GM23338 (cell line): ENCODE data around the gene PRSS36. TPM values are rescaled to one million over a fixed set of nuclear protein-coding genes. Genes with fewer than 3 reads are reported as not detected.

Experiments
- ATAC-seq: fragments of 200-7000 bp; cut with Tn5 transposase; 3 replicates; pipeline ENCODE4 v1.9.1; 2020
- DNase-seq: peaks from one replicate; pipeline ENCODE4 v3.0.0-alpha.2; 2015; ENCODE audit warnings: low spot score
- H2AFZ ChIP-seq: fragments of 200-600 bp; sonication (generic); 2 replicates; pipeline ENCODE4 v1.8.0; 2016; ENCODE audit warnings: antibody characterized with exemption, mild to moderate bottlenecking, moderate library complexity
- H3F3A ChIP-seq: fragments of 200-600 bp; sonication (generic); replicated peaks from 2 replicates; pipeline ENCODE4 v1.8.0; 2017; ENCODE audit warnings: antibody characterized with exemption, mixed run types, low read depth
- H3K27ac ChIP-seq: fragments of 200-600 bp; sonication (generic); 2 replicates; pipeline ENCODE4 v1.6.1; 2016; ENCODE audit warnings: low read depth
- H3K27me3 ChIP-seq: fragments of 200-600 bp; sonication (generic); 2 replicates; pipeline ENCODE4 v1.8.0; 2016; ENCODE audit warnings: mild to moderate bottlenecking, mixed run types, moderate library complexity; ENCODE audit not compliant: insufficient read depth
- H3K36me3 ChIP-seq: fragments of 200-600 bp; sonication (generic); 2 replicates; pipeline ENCODE4 v1.8.0; 2016; ENCODE audit warnings: mild to moderate bottlenecking; ENCODE audit not compliant: insufficient read depth
- H3K4me1 ChIP-seq: fragments of 200-600 bp; sonication (generic); 2 replicates; pipeline ENCODE4 v1.8.0; 2016; ENCODE audit warnings: mild to moderate bottlenecking, moderate library complexity; ENCODE audit not compliant: insufficient read depth
- H3K4me2 ChIP-seq: fragments of 200-600 bp; sonication (generic); 2 replicates; pipeline ENCODE4 v1.7.1; 2017; ENCODE audit warnings: mixed run types
- H3K4me3 ChIP-seq: fragments of 200-600 bp; sonication (generic); 2 replicates; pipeline ENCODE4 v1.6.1; 2016; ENCODE audit warnings: mixed run types
- H3K79me2 ChIP-seq: fragments of 200-600 bp; sonication (generic); replicated peaks from 2 replicates; pipeline ENCODE4 v1.8.0; 2017; ENCODE audit warnings: mild to moderate bottlenecking; ENCODE audit not compliant: insufficient read depth
- H3K9me2 ChIP-seq: fragments of 200-600 bp; sonication (generic); 2 replicates; pipeline ENCODE4 v1.8.0; 2017; ENCODE audit not compliant: insufficient read depth
- H4K20me1 ChIP-seq: fragments of 200-600 bp; sonication (generic); replicated peaks from 2 replicates; pipeline ENCODE4 v1.8.0; 2017; ENCODE audit warnings: mild to moderate bottlenecking; ENCODE audit not compliant: insufficient read depth
- H3K27ac Mint-ChIP-seq: 2 replicates; pipeline ENCODE4 v1.8.0; 2020; ENCODE audit warnings: inconsistent platforms, mild to moderate bottlenecking, moderate library complexity, mixed read lengths
- H3K27me3 Mint-ChIP-seq: 3 replicates; pipeline ENCODE4 v1.8.0; 2022; ENCODE audit warnings: low read depth, mild to moderate bottlenecking, moderate library complexity, mixed read lengths, inconsistent platforms; ENCODE audit not compliant: insufficient read depth, poor library complexity
- H3K36me3 Mint-ChIP-seq: 3 replicates; pipeline ENCODE4 v1.8.0; 2021; ENCODE audit warnings: low read depth, mild to moderate bottlenecking, inconsistent platforms, moderate library complexity, mixed read lengths
- H3K4me1 Mint-ChIP-seq: 3 replicates; pipeline ENCODE4 v1.8.0; 2020; ENCODE audit warnings: mild to moderate bottlenecking, inconsistent platforms, mixed read lengths
- H3K4me3 Mint-ChIP-seq: 3 replicates; pipeline ENCODE4 v1.8.0; 2021; ENCODE audit warnings: moderate library complexity, mild to moderate bottlenecking, inconsistent platforms, mixed read lengths
- H3K9me3 Mint-ChIP-seq: 3 replicates; pipeline ENCODE4 v1.8.0; 2020; ENCODE audit warnings: moderate library complexity, mild to moderate bottlenecking, inconsistent platforms, mixed read lengths
- CREB1 ChIP-seq: fragments of 250-450 bp; sonication (Bioruptor Pico); IDR thresholded peaks from 2 replicates; pipeline ENCODE4 v1.5.0; 2020; ENCODE audit warnings: low read depth, mild to moderate bottlenecking, moderate library complexity
- EZH2 ChIP-seq: fragments of 200-600 bp; sonication (generic); IDR thresholded peaks from one replicate; pipeline ENCODE4 v1.8.0; 2017; ENCODE audit warnings: antibody characterized with exemption, mild to moderate bottlenecking, low read depth; ENCODE audit not compliant: unreplicated experiment
- EZH2phosphoT487 ChIP-seq: fragments of 200-600 bp; sonication (generic); IDR thresholded peaks from one replicate; pipeline ENCODE4 v1.8.1; 2018; ENCODE audit warnings: antibody characterized with exemption; ENCODE audit not compliant: unreplicated experiment
- JUNB ChIP-seq: IDR thresholded peaks from one replicate; pipeline ENCODE4 v1.6.1; 2016; ENCODE audit warnings: antibody characterized with exemption; ENCODE audit not compliant: unreplicated experiment
- NANOG ChIP-seq: IDR thresholded peaks from 2 replicates; pipeline ENCODE4 v1.6.1; 2016; ENCODE audit warnings: antibody characterized with exemption, borderline replicate concordance
- POLR2AphosphoS5 ChIP-seq: IDR thresholded peaks from 2 replicates; pipeline ENCODE4 v1.6.1; 2016; ENCODE audit warnings: antibody characterized with exemption, low read depth
- ZNF114 ChIP-seq: fragments of 250-450 bp; sonication (Bioruptor Pico); IDR thresholded peaks from 2 replicates; pipeline ENCODE4 v1.5.0; 2020; ENCODE audit warnings: mild to moderate bottlenecking, moderate library complexity
- ZNF331 ChIP-seq: fragments of 250-450 bp; sonication (Bioruptor Pico); IDR thresholded peaks from 2 replicates; pipeline ENCODE4 v1.5.0; 2020; ENCODE audit warnings: low read depth, mild to moderate bottlenecking, moderate library complexity
- polyA plus RNA-seq: library from polyadenylated mRNA; unstranded; fragments of >200 nt; fragmentation: Nextera tagmentation; extraction: Ambion mirVana; gene quantifications from 2 replicates; pipeline ENCODE4 v1.2.1, GENCODE V29; 2016
- total RNA-seq: library from RNA; depleted of rRNA; stranded (reverse); fragments of >200 nt; shearing (Covaris generic); gene quantifications from 2 replicates; pipeline ENCODE4 v1.2.3, GENCODE V29; 2014
- TF ChIP-seq, protein P1 (sequence below): IDR thresholded peaks from one replicate; pipeline ENCODE4 v1.6.1; 2018; ENCODE audit warnings: antibody characterized with exemption; ENCODE audit not compliant: unreplicated experiment
- TF ChIP-seq, protein P2 (sequence below), 2 experiments: fragments of 200-600 bp in 1 of 2; sonication (generic) in 1 of 2; conservative IDR thresholded peaks; 2 replicates each; pipeline versions ENCODE4 v1.5.1 to v1.6.1; 2016 to 2017; ENCODE audit warnings: antibody characterized with exemption in 2 of 2, low read depth in 2 of 2, mild to moderate bottlenecking in 2 of 2, moderate library complexity in 1 of 2
- TF ChIP-seq, protein P3 (sequence below): fragments of 250-450 bp; sonication (Bioruptor Pico); IDR thresholded peaks from 2 replicates; pipeline ENCODE4 v1.5.0; 2020; ENCODE audit warnings: mild to moderate bottlenecking, moderate library complexity

Gene PRSS36
- total and polyA plus RNA-seq, 2 experiments from 2014 or later, result 0.91 to 1.4 TPM

DNA sequence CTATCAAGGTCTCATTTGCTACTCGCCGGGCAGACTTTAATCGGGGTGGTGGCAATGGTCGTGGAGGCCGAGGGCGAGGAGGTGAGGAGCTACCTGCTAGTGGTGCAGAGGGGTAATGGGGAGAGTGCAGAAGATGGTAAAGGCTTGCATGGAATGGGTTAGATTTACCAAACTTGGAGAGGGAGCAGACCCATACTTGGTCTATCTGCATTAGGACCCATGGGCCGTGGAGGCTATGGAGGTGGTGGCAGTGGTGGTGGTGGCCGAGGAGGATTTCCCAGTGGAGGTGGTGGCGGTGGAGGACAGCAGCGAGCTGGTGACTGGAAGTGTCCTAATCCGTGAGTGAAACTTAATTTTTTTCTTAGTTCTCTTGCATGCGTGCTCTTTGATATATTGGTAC is 40.2 kb upstream of the PRSS36 start:
- H3K36me3 Mint-ChIP-seq, result peaks cover 100% of the 10 kb centered on the region
- Histone ChIP-seq H3K36me3 (peaks cover 99% of the 10 kb centered on the region), H3K4me3 (no peak overlapping the region), H3K4me2 (no peak overlapping the region), H3K27ac (0 out of 2 replicates have a peak overlapping the region, but pooled peaks have one; percentile 50), H3F3A (peaks cover 88% of the 10 kb centered on the region), H2AFZ (no peak overlapping the region), H4K20me1 (peaks cover 86% of the 10 kb centered on the region), H3K9me2 (no peaks in the 10 kb centered on the region), H3K4me1 (no peaks in the 10 kb centered on the region), H3K27me3 (no peaks in the 10 kb centered on the region), H3K79me2 (peaks cover 79% of the 10 kb centered on the region)
- H3K27me3 Mint-ChIP-seq, result peaks cover 13% of the 10 kb centered on the region
- ATAC-seq (no peak), DNase-seq (no peak)
- no peak overlapping the region; the same call in 2 of the 3 replicates for H3K4me3 Mint-ChIP-seq
- TF ChIP-seq JUNB, result no peak
- no peak for TF ChIP-seq EZH2
- TF ChIP-seq NANOG, result no peak
- TF ChIP-seq, protein P1, sequence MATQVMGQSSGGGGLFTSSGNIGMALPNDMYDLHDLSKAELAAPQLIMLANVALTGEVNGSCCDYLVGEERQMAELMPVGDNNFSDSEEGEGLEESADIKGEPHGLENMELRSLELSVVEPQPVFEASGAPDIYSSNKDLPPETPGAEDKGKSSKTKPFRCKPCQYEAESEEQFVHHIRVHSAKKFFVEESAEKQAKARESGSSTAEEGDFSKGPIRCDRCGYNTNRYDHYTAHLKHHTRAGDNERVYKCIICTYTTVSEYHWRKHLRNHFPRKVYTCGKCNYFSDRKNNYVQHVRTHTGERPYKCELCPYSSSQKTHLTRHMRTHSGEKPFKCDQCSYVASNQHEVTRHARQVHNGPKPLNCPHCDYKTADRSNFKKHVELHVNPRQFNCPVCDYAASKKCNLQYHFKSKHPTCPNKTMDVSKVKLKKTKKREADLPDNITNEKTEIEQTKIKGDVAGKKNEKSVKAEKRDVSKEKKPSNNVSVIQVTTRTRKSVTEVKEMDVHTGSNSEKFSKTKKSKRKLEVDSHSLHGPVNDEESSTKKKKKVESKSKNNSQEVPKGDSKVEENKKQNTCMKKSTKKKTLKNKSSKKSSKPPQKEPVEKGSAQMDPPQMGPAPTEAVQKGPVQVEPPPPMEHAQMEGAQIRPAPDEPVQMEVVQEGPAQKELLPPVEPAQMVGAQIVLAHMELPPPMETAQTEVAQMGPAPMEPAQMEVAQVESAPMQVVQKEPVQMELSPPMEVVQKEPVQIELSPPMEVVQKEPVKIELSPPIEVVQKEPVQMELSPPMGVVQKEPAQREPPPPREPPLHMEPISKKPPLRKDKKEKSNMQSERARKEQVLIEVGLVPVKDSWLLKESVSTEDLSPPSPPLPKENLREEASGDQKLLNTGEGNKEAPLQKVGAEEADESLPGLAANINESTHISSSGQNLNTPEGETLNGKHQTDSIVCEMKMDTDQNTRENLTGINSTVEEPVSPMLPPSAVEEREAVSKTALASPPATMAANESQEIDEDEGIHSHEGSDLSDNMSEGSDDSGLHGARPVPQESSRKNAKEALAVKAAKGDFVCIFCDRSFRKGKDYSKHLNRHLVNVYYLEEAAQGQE, result no peak
- TF ChIP-seq CREB1 (CRISPR knock-in tag), result no peak
- no peak for TF ChIP-seq ZNF114 (CRISPR knock-in tag)
- TF ChIP-seq POLR2AphosphoS5, result no peak
- TF ChIP-seq, protein P2, sequence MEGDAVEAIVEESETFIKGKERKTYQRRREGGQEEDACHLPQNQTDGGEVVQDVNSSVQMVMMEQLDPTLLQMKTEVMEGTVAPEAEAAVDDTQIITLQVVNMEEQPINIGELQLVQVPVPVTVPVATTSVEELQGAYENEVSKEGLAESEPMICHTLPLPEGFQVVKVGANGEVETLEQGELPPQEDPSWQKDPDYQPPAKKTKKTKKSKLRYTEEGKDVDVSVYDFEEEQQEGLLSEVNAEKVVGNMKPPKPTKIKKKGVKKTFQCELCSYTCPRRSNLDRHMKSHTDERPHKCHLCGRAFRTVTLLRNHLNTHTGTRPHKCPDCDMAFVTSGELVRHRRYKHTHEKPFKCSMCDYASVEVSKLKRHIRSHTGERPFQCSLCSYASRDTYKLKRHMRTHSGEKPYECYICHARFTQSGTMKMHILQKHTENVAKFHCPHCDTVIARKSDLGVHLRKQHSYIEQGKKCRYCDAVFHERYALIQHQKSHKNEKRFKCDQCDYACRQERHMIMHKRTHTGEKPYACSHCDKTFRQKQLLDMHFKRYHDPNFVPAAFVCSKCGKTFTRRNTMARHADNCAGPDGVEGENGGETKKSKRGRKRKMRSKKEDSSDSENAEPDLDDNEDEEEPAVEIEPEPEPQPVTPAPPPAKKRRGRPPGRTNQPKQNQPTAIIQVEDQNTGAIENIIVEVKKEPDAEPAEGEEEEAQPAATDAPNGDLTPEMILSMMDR (conservative IDR thresholded peaks at IDR 0.05; ENCODE audit: low read depth in 2 of 2), result no peak
- no peak for TF ChIP-seq EZH2phosphoT487
- TF ChIP-seq, protein P3, sequence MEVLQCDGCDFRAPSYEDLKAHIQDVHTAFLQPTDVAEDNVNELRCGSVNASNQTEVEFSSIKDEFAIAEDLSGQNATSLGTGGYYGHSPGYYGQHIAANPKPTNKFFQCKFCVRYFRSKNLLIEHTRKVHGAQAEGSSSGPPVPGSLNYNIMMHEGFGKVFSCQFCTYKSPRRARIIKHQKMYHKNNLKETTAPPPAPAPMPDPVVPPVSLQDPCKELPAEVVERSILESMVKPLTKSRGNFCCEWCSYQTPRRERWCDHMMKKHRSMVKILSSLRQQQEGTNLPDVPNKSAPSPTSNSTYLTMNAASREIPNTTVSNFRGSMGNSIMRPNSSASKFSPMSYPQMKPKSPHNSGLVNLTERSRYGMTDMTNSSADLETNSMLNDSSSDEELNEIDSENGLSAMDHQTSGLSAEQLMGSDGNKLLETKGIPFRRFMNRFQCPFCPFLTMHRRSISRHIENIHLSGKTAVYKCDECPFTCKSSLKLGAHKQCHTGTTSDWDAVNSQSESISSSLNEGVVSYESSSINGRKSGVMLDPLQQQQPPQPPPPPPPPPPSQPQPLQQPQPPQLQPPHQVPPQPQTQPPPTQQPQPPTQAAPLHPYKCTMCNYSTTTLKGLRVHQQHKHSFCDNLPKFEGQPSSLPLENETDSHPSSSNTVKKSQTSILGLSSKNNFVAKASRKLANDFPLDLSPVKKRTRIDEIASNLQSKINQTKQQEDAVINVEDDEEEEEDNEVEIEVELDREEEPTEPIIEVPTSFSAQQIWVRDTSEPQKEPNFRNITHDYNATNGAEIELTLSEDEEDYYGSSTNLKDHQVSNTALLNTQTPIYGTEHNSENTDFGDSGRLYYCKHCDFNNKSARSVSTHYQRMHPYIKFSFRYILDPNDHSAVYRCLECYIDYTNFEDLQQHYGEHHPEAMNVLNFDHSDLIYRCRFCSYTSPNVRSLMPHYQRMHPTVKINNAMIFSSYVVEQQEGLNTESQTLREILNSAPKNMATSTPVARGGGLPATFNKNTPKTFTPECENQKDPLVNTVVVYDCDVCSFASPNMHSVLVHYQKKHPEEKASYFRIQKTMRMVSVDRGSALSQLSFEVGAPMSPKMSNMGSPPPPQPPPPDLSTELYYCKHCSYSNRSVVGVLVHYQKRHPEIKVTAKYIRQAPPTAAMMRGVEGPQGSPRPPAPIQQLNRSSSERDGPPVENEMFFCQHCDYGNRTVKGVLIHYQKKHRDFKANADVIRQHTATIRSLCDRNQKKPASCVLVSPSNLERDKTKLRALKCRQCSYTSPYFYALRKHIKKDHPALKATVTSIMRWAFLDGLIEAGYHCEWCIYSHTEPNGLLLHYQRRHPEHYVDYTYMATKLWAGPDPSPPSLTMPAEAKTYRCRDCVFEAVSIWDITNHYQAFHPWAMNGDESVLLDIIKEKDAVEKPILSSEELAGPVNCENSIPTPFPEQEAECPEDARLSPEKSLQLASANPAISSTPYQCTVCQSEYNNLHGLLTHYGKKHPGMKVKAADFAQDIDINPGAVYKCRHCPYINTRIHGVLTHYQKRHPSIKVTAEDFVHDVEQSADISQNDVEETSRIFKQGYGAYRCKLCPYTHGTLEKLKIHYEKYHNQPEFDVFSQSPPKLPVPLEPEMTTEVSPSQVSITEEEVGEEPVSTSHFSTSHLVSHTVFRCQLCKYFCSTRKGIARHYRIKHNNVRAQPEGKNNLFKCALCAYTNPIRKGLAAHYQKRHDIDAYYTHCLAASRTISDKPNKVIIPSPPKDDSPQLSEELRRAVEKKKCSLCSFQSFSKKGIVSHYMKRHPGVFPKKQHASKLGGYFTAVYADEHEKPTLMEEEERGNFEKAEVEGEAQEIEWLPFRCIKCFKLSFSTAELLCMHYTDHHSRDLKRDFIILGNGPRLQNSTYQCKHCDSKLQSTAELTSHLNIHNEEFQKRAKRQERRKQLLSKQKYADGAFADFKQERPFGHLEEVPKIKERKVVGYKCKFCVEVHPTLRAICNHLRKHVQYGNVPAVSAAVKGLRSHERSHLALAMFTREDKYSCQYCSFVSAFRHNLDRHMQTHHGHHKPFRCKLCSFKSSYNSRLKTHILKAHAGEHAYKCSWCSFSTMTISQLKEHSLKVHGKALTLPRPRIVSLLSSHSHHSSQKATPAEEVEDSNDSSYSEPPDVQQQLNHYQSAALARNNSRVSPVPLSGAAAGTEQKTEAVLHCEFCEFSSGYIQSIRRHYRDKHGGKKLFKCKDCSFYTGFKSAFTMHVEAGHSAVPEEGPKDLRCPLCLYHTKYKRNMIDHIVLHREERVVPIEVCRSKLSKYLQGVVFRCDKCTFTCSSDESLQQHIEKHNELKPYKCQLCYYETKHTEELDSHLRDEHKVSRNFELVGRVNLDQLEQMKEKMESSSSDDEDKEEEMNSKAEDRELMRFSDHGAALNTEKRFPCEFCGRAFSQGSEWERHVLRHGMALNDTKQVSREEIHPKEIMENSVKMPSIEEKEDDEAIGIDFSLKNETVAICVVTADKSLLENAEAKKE (CRISPR knock-in tag), result no peak
- no peak for TF ChIP-seq ZNF331 (CRISPR knock-in tag)
- H3K27ac Mint-ChIP-seq, result peak overlapping the region; percentile 26; the same call in 1 of the 2 replicates
- no peaks in the 10 kb centered on the region for H3K9me3 Mint-ChIP-seq
- peaks cover 16% of the 10 kb centered on the region for H3K4me1 Mint-ChIP-seq
